ENCODE results near the gene RPL13A. TPM values are rescaled to one million over a fixed set of nuclear protein-coding genes. Genes with fewer than 3 reads are reported as not detected.

The RPL13A gene
- total and polyA plus RNA-seq, 2 of the 13 experiments (the other 11 are each of a cell fraction or from before 2014, with no cell fraction given): 2,601 to 3,407 TPM

DNA sequence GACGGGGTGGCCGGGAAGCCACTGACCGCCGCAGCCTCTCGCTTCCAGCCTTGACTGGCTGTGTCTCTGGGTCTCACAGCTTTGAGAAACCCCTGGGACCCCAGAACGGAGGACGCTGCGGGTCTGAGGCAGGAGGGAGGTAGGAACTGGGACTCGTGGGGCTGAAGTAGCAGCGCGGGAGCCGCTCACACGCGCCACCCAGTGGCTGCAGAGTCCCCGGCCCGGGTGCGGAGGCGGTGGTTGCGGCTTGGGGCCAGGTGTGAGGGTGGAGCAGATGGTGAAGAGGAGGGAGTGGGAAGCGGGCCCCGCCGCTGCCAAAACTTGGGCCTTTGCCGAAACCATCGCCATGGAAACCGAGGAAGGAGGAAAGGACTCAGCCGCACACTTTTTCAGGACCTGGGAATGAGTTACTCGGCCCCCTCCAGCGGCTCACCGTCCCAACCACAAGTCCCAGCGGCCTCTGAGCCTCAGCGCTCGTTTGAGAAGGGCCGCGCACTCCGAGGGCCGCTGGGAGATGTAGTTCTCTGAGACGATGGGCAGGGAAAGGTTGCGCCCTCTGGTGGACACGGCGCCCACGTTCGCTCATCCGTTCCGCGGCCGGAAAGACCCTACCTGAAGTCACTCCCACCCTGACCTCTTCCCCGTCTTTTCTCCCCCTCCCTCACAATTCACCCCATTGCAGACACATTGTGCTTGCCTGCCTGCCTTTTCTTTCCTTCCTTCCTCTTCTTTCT lies 43.9 kb upstream of the RPL13A start (continued):
- TF ChIP-seq ZNF33A (CRISPR knock-in tag; IDR thresholded peaks at IDR 0.05; ENCODE audit: borderline replicate concordance): 0 out of 2 replicates have a peak, but pooled peaks have one; percentile 53
- peak; percentile 39; the same call in 1 of the 2 replicates for TF ChIP-seq MTA1 (CRISPR knock-in tag; IDR thresholded peaks at IDR 0.05; ENCODE audit: borderline replicate concordance)
- peak; percentile 56; the same call in 1 of the 2 replicates for TF ChIP-seq ZNF792 (CRISPR knock-in tag; IDR thresholded peaks at IDR 0.05)
- no peak for TF ChIP-seq ZNF264 (CRISPR knock-in tag; IDR thresholded peaks at IDR 0.05)
- no peak; the same call in 1 of the 2 replicates for TF ChIP-seq ZNF292 (CRISPR knock-in tag; IDR thresholded peaks at IDR 0.05; ENCODE audit: borderline replicate concordance, low read depth)
- peak; percentile 100 for TF ChIP-seq THAP11 (CRISPR knock-in tag; IDR thresholded peaks at IDR 0.05)
- TF ChIP-seq ETV5 (CRISPR knock-in tag; IDR thresholded peaks at IDR 0.05; ENCODE audit: borderline replicate concordance): peak; percentile 52; the same call in 1 of the 2 replicates
- no peak for TF ChIP-seq KDM1A (CRISPR knock-in tag; IDR thresholded peaks at IDR 0.05)
- peak; percentile 51; the same call in 1 of the 2 replicates for TF ChIP-seq KDM5A (IDR thresholded peaks at IDR 0.05; ENCODE audit: borderline replicate concordance, low read length)
- TF ChIP-seq, protein P1, sequence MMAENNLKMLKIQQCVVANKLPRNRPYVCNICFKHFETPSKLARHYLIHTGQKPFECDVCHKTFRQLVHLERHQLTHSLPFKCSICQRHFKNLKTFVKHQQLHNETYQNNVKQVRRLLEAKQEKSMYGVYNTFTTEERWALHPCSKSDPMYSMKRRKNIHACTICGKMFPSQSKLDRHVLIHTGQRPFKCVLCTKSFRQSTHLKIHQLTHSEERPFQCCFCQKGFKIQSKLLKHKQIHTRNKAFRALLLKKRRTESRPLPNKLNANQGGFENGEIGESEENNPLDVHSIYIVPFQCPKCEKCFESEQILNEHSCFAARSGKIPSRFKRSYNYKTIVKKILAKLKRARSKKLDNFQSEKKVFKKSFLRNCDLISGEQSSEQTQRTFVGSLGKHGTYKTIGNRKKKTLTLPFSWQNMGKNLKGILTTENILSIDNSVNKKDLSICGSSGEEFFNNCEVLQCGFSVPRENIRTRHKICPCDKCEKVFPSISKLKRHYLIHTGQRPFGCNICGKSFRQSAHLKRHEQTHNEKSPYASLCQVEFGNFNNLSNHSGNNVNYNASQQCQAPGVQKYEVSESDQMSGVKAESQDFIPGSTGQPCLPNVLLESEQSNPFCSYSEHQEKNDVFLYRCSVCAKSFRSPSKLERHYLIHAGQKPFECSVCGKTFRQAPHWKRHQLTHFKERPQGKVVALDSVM (CRISPR knock-in tag; IDR thresholded peaks at IDR 0.05): peak; percentile 44; the same call in 1 of the 2 replicates
- TF ChIP-seq, protein P2, sequence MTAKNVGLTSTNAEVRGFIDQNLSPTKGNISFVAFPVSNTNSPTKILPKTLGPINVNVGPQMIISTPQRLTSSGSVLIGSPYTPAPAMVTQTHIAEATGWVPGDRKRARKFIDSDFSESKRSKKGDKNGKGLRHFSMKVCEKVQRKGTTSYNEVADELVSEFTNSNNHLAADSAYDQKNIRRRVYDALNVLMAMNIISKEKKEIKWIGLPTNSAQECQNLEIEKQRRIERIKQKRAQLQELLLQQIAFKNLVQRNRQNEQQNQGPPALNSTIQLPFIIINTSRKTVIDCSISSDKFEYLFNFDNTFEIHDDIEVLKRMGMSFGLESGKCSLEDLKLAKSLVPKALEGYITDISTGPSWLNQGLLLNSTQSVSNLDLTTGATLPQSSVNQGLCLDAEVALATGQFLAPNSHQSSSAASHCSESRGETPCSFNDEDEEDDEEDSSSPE (CRISPR knock-in tag; IDR thresholded peaks at IDR 0.05): peak; percentile 47; the same call in 1 of the 2 replicates
- TF ChIP-seq ZNF563 (CRISPR knock-in tag; IDR thresholded peaks at IDR 0.05): no peak
- no peak for TF ChIP-seq FOXC1 (CRISPR knock-in tag; IDR thresholded peaks at IDR 0.05; ENCODE audit: borderline replicate concordance)
- TF ChIP-seq ZKSCAN5 (CRISPR knock-in tag; IDR thresholded peaks at IDR 0.05): no peak
- no peak for TF ChIP-seq ZNF569 (CRISPR knock-in tag; IDR thresholded peaks at IDR 0.05; ENCODE audit: borderline replicate concordance)
- TF ChIP-seq, protein P3, sequence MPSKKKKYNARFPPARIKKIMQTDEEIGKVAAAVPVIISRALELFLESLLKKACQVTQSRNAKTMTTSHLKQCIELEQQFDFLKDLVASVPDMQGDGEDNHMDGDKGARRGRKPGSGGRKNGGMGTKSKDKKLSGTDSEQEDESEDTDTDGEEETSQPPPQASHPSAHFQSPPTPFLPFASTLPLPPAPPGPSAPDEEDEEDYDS (CRISPR knock-in tag; IDR thresholded peaks at IDR 0.05): no peak
- TF ChIP-seq ZNF776 (CRISPR knock-in tag; IDR thresholded peaks at IDR 0.05): no peak
- no peak for TF ChIP-seq CBX5 (CRISPR knock-in tag; IDR thresholded peaks at IDR 0.05; ENCODE audit: borderline replicate concordance)
- TF ChIP-seq ZMAT3 (CRISPR knock-in tag; conservative IDR thresholded peaks at IDR 0.05): no peak
- TF ChIP-seq CENPX (CRISPR knock-in tag; IDR thresholded peaks at IDR 0.05): no peak
- TF ChIP-seq HCFC1 (IDR thresholded peaks at IDR 0.05; ENCODE audit: low read depth, low read length): peak; percentile 98
- TF ChIP-seq NFE2L1 (CRISPR knock-in tag; IDR thresholded peaks at IDR 0.05; ENCODE audit: borderline replicate concordance): peak; percentile 48; the same call in 1 of the 2 replicates
- TF ChIP-seq SIX4 (CRISPR knock-in tag; IDR thresholded peaks at IDR 0.05): no peak
- TF ChIP-seq, protein P4, sequence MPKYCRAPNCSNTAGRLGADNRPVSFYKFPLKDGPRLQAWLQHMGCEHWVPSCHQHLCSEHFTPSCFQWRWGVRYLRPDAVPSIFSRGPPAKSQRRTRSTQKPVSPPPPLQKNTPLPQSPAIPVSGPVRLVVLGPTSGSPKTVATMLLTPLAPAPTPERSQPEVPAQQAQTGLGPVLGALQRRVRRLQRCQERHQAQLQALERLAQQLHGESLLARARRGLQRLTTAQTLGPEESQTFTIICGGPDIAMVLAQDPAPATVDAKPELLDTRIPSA (CRISPR knock-in tag; IDR thresholded peaks at IDR 0.05; ENCODE audit: borderline replicate concordance): no peak
- no peak for TF ChIP-seq NFE2 (CRISPR knock-in tag; IDR thresholded peaks at IDR 0.05)
- TF ChIP-seq SMYD3 (CRISPR knock-in tag; IDR thresholded peaks at IDR 0.05): no peak
- no peak for TF ChIP-seq NFE2L2 (IDR thresholded peaks at IDR 0.05; ENCODE audit: low read length)
- no peak; the same call in 1 of the 2 replicates for TF ChIP-seq DMAP1 (CRISPR knock-in tag; IDR thresholded peaks at IDR 0.05)

All from HepG2 (cell line).